ENCODE data around the gene SSX2IP.

DNA sequence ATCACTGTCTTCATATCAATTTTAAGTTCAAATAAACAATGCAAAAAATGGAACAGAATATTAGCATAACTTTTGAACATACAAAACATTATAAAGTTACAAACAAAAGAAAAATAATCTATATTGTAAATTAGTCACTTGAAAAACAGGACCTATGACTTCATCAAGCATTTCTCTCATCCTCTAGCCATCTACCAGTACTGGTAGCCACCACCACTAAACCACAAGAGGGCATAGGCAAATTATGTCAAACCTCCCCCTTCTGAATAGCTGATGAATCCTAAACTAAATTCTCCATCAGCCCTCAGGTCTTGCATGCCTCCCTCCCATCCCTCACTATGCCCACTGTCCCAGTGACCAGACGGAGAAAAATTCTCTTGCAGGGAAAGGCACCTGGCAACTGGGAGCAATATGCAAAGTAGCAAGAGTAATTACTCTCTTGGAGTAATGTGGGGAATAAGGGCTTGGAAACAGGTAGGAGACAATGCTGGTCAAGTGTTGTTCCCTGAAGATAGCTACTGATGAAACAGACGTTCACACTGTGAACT is 37.1 kb downstream of the SSX2IP start:
- TF ChIP-seq, protein P1, sequence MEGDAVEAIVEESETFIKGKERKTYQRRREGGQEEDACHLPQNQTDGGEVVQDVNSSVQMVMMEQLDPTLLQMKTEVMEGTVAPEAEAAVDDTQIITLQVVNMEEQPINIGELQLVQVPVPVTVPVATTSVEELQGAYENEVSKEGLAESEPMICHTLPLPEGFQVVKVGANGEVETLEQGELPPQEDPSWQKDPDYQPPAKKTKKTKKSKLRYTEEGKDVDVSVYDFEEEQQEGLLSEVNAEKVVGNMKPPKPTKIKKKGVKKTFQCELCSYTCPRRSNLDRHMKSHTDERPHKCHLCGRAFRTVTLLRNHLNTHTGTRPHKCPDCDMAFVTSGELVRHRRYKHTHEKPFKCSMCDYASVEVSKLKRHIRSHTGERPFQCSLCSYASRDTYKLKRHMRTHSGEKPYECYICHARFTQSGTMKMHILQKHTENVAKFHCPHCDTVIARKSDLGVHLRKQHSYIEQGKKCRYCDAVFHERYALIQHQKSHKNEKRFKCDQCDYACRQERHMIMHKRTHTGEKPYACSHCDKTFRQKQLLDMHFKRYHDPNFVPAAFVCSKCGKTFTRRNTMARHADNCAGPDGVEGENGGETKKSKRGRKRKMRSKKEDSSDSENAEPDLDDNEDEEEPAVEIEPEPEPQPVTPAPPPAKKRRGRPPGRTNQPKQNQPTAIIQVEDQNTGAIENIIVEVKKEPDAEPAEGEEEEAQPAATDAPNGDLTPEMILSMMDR (IDR thresholded peaks at IDR 0.05) = no peak
- no peak for TF ChIP-seq POLR2A (IDR thresholded peaks at IDR 0.05)
- TF ChIP-seq EP300 (IDR thresholded peaks at IDR 0.05) = no peak
